ENCODE data around the gene CCR6.

GRCh38 chr6:167151648-167152047, 28.8 kb downstream of the CCR6 start:
- TF ChIP-seq CTCF (IDR thresholded peaks at IDR 0.05) (no peak), POLR2A (IDR thresholded peaks at IDR 0.05) (no peak), POLR2AphosphoS5 (IDR thresholded peaks at IDR 0.05) (no peak)

Data from sigmoid colon (tissue), 4 donors.